Nephron progenitor cell (in vitro differentiated cells): ENCODE data around the gene MINDY2.
"Not testable (repeated sequence)": the region's sequence is repeated elsewhere in the genome, so short reads cannot be mapped to it uniquely, and the experiment has no call there.

Experiments
- DNase-seq: peaks from one replicate; pipeline ENCODE4 v3.0.0; 2021
- H3K27ac Mint-ChIP-seq: 2 replicates; pipeline ENCODE4 v1.8.0; 2021; ENCODE audit warnings: mild to moderate bottlenecking, moderate library complexity, mixed read lengths
- H3K27me3 Mint-ChIP-seq: 2 replicates; pipeline ENCODE4 v1.8.0; 2021; ENCODE audit warnings: mild to moderate bottlenecking, low read depth, mixed read lengths; ENCODE audit not compliant: poor library complexity
- H3K36me3 Mint-ChIP-seq: 2 replicates; pipeline ENCODE4 v1.8.0; 2021; ENCODE audit warnings: low read depth, mixed read lengths
- H3K4me1 Mint-ChIP-seq: 2 replicates; pipeline ENCODE4 v1.8.0; 2021; ENCODE audit warnings: mixed read lengths
- H3K4me3 Mint-ChIP-seq: 2 replicates; pipeline ENCODE4 v1.8.0; 2021; ENCODE audit warnings: mild to moderate bottlenecking, moderate library complexity, mixed read lengths
- H3K9me3 Mint-ChIP-seq: 2 replicates; pipeline ENCODE4 v1.8.0; 2021; ENCODE audit warnings: mild to moderate bottlenecking, moderate library complexity, mixed read lengths
- TF ChIP-seq, protein P1 (sequence below): fragments of 200-600 bp; sonication (generic); IDR thresholded peaks from 2 replicates; pipeline ENCODE4 v1.5.0; 2021; ENCODE audit warnings: antibody characterized with exemption

MINDY2 gene

DNA sequence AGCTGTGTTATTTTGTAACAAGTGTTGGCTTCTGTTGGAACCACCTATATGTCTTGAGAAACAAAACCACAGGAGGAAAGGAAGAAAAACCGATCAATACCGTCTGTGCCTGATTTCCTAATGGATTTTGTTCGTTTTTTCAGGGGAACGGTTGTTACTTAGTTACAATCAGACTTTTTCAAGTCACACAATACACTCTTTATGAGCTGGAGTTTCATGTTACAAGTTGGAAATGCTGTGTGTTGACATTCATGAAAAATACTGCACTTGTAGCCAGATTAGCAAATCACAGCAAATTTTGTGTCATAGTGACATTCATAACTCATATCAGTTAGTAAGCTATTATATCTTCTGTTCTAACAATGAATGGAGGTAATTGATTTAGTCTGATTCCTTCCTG, 83.5 kb downstream of the MINDY2 start:
- H3K9me3 Mint-ChIP-seq = no peaks in the 10 kb centered on the region
- DNase-seq = no peak
- peak overlapping the region; percentile 26 for H3K27ac Mint-ChIP-seq
- H3K4me1 Mint-ChIP-seq = no peaks in the 10 kb centered on the region
- TF ChIP-seq, protein P1, sequence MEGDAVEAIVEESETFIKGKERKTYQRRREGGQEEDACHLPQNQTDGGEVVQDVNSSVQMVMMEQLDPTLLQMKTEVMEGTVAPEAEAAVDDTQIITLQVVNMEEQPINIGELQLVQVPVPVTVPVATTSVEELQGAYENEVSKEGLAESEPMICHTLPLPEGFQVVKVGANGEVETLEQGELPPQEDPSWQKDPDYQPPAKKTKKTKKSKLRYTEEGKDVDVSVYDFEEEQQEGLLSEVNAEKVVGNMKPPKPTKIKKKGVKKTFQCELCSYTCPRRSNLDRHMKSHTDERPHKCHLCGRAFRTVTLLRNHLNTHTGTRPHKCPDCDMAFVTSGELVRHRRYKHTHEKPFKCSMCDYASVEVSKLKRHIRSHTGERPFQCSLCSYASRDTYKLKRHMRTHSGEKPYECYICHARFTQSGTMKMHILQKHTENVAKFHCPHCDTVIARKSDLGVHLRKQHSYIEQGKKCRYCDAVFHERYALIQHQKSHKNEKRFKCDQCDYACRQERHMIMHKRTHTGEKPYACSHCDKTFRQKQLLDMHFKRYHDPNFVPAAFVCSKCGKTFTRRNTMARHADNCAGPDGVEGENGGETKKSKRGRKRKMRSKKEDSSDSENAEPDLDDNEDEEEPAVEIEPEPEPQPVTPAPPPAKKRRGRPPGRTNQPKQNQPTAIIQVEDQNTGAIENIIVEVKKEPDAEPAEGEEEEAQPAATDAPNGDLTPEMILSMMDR = no peak
- peaks cover 24% of the 10 kb centered on the region for H3K36me3 Mint-ChIP-seq
- H3K27me3 Mint-ChIP-seq = no peaks in the 10 kb centered on the region
- no peak overlapping the region for H3K4me3 Mint-ChIP-seq

DNA sequence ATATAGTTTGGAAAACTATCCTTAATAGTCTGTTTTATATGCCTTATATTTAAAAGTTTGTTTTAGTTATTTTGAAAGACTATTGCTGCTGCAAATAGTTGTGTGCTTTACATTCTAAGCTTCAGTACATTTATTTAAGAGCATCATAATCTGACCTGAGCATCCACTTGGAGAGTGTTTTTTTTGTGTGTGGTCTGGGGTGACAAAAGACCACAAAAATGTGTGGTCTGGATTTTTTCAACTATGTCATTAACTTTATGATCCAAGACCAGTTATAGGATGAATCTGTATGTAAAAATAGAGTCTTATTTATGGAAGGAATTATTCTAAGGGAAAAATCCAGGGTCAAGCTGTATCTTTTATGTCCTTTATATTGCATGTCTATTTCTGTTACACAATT, 85.0 kb downstream of the MINDY2 start:
- TF ChIP-seq, protein P1 = no peak

DNA sequence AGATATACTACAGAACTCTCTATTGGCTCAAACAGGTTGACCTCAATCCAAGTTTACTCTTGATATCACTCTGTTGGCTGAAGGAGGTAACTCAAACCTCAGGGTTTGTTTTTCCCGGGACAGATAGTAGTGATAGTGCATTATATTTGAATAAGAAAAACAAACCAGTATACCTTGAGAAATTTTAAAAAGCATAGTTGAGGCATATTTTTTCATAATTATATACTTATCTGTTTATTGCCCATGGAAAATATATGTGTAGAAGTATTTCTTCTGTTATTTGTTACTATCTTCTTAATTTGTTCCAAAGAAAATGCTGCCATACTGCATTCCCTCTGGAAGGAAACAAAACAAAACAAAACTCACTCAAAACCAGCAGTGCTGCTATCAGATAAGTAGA, 85.5 kb downstream of the MINDY2 start:
- H3K36me3 Mint-ChIP-seq = peaks cover 16% of the 10 kb centered on the region
- DNase-seq, H3K27me3 Mint-ChIP-seq, H3K27ac Mint-ChIP-seq, H3K9me3 Mint-ChIP-seq, H3K4me3 Mint-ChIP-seq, H3K4me1 Mint-ChIP-seq: not testable (repeated sequence)

More for the DNA sequence above, 85.0 kb downstream of the MINDY2 start:
- no peaks in the 10 kb centered on the region for H3K27me3 Mint-ChIP-seq
- DNase-seq = no peak
- H3K36me3 Mint-ChIP-seq = peaks cover 18% of the 10 kb centered on the region
- H3K27ac Mint-ChIP-seq = no peak overlapping the region
- no peaks in the 10 kb centered on the region for H3K4me1 Mint-ChIP-seq
- no peaks in the 10 kb centered on the region for H3K9me3 Mint-ChIP-seq
- H3K4me3 Mint-ChIP-seq = no peak overlapping the region

DNA sequence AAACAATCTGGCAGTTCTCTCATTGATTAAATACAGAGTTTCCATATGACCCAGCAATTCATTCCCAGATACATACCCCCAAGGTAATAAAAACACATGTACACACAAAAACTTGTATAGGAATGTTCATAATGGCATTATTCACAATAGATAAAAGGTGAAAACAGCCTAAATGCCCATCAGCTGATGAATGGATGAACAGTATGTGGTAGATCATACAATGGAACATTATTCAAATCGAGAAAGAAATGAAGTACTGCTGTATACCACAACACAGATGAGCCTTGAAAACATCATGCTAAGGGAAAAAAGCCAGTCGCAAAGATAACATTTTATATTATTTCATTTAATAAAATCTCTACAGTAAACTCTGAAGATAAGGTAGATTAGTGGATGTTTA, 91.2 kb downstream of the MINDY2 start:
- DNase-seq = no peak
- H3K27me3 Mint-ChIP-seq = peaks cover 7% of the 10 kb centered on the region
- TF ChIP-seq, protein P1 = no peak
- peaks cover 8% of the 10 kb centered on the region for H3K4me1 Mint-ChIP-seq
- peaks cover 9% of the 10 kb centered on the region for H3K9me3 Mint-ChIP-seq
- H3K4me3 Mint-ChIP-seq = no peak overlapping the region
- peaks cover 11% of the 10 kb centered on the region for H3K36me3 Mint-ChIP-seq
- H3K27ac Mint-ChIP-seq = no peak overlapping the region

DNA sequence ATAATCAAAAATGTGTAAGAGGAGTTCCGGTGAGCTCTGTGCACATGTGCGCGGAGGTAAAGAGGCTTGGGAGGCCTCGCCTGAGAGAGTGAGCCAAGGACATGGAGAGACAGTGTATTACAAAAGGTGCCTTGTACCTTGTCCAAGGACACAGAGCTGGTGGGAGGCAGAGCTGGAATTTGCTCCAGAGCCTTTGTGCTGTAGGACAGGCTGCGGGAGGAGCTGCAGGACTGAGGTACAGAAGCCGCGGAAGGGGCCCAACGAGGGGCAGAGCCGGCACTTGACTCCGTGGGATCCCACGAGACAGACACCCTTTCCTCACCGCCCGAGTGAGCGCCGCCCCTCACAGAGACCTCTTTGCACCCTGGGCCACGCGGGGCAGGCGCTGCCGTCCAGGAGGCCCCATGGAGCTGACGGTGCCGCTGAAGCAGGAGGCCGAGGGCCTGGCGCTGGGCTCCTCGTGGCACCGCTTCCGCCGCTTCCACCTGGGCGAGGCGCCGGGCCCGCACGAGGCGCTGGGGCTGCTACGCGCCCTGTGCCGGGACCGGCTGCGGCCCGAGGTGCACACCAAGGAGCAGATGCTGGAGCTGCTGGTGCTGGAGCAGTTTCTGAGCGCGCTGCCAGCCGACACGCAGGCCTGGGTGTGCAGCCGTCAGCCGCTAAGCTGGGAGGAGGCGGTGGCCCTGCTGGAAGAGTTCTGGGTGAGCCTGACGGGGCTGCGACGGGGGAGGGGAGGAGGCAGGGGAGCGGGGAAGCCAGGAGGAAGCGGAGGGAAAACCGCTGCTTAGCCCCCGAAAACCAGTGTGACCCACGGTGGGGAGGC, 93.7 kb downstream of the MINDY2 start:
- Mint-ChIP-seq H3K4me1 (peaks cover 8% of the 10 kb centered on the region), H3K4me3 (peak overlapping the region; percentile 26), H3K36me3 (peaks cover 20% of the 10 kb centered on the region), H3K27ac (peak overlapping the region; percentile 70), H3K27me3 (peaks cover 11% of the 10 kb centered on the region), H3K9me3 (peaks cover 16% of the 10 kb centered on the region)
- DNase-seq = peak; percentile 10
- TF ChIP-seq, protein P1 = no peak

DNA sequence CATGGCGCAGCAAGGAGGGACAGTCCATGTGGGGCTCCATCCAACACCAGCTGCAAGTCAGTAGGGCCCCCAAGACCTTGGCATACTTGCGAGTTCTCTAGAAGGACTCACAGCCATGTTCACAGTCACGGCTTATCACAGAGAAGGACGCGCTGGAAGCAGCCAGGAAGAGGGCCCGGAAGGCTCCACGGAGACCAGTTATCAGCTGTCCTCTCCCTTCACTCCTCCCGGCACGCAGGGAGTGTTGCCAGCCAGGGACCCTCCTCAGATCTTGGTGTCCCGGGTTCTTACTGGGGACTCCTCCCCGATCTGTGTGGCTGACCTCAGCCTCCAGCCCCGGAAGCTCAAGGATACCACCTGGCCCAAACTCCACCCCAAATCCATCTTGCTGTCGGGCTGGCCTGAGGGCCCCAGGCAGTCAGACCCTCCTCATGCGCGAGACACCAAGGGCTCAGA, 94.4 kb downstream of the MINDY2 start:
- peaks cover 11% of the 10 kb centered on the region for H3K27me3 Mint-ChIP-seq
- H3K4me3 Mint-ChIP-seq = no peak overlapping the region
- no peak overlapping the region for H3K27ac Mint-ChIP-seq
- peaks cover 8% of the 10 kb centered on the region for H3K4me1 Mint-ChIP-seq
- H3K36me3 Mint-ChIP-seq = peaks cover 20% of the 10 kb centered on the region
- H3K9me3 Mint-ChIP-seq = peaks cover 16% of the 10 kb centered on the region
- TF ChIP-seq, protein P1 = no peak
- DNase-seq = no peak
